ENCODE data around the gene EXD1.

GRCh38 chr15:41251411-41251810 lies 20.9 kb upstream of the EXD1 start:
- no peak for TF ChIP-seq EZH2 (IDR thresholded peaks at IDR 0.05)
- TF ChIP-seq CTCF (IDR thresholded peaks at IDR 0.05), result no peak
